ENCODE measurements around the gene RNF224. TPM values are rescaled to one million over a fixed set of nuclear protein-coding genes. Genes with fewer than 3 reads are reported as not detected.

Gene RNF224
- polyA plus RNA-seq, 1 donor (not counting 4 experiments of a cell fraction or from before 2014, with no cell fraction given): not detected

- peak within 1 kb of the TSS; percentile 64 to 81 (median 71) for H3K4me3 ChIP-seq (ENCODE audit: control insufficient read depth in 2 of 3, extremely low read depth in 1 of 3, insufficient read depth in 2 of 3, low read depth in 1 of 3, low read length in 3 of 3)
- dilution Hi-C loops (cut with MboI; ENCODE audit: extremely low pct_ligation_motif_present, low sequenced_read_pairs): no loop called here
- H3K9ac ChIP-seq (ENCODE audit: control insufficient read depth, extremely low read depth, insufficient read depth, low read length): peak within 1 kb of the TSS; percentile 80
- H3K79me2 ChIP-seq (ENCODE audit: control insufficient read depth, insufficient read depth, low read length): no peaks in the 10 kb centered on the region
- peak within 1 kb of the TSS; percentile 91 for H3K4me2 ChIP-seq (ENCODE audit: control insufficient read depth, extremely low read depth, insufficient read depth, low read depth, low read length)
- H3K27ac ChIP-seq (ENCODE audit: control insufficient read depth, insufficient read depth, low read length): peak within 1 kb of the TSS; percentile 75
- H3K4me1 ChIP-seq (ENCODE audit: control insufficient read depth, extremely low read depth, insufficient read depth, low read length): peaks cover 40% of the 10 kb centered on the region
- peak within 1 kb of the TSS; percentile 30 for H2AFZ ChIP-seq (ENCODE audit: control insufficient read depth, low read length)
- no peaks in the 10 kb centered on the region for H4K20me1 ChIP-seq (ENCODE audit: control insufficient read depth, extremely low read depth, insufficient read depth, low read length)
- FAIRE-seq (no peak), DNase-seq (ENCODE audit: low read depth, low spot score) (no peak)
- H3K27me3 ChIP-seq (ENCODE audit: control insufficient read depth, extremely low read depth, insufficient read depth, low read length): peaks cover 3% of the 10 kb centered on the region
- H3K36me3 ChIP-seq (ENCODE audit: control insufficient read depth in 2 of 2, extremely low read depth in 1 of 2, insufficient read depth in 2 of 2, low read length in 2 of 2): no peaks in the 10 kb centered on the region
- no peak for TF ChIP-seq EZH2 (IDR thresholded peaks at IDR 0.05; ENCODE audit: low read length)
- TF ChIP-seq, protein P1, sequence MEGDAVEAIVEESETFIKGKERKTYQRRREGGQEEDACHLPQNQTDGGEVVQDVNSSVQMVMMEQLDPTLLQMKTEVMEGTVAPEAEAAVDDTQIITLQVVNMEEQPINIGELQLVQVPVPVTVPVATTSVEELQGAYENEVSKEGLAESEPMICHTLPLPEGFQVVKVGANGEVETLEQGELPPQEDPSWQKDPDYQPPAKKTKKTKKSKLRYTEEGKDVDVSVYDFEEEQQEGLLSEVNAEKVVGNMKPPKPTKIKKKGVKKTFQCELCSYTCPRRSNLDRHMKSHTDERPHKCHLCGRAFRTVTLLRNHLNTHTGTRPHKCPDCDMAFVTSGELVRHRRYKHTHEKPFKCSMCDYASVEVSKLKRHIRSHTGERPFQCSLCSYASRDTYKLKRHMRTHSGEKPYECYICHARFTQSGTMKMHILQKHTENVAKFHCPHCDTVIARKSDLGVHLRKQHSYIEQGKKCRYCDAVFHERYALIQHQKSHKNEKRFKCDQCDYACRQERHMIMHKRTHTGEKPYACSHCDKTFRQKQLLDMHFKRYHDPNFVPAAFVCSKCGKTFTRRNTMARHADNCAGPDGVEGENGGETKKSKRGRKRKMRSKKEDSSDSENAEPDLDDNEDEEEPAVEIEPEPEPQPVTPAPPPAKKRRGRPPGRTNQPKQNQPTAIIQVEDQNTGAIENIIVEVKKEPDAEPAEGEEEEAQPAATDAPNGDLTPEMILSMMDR (optimal IDR thresholded peaks at IDR 0.05 in 1 of 3, IDR thresholded peaks at IDR 0.05 in 1 of 3, conservative IDR thresholded peaks at IDR 0.05 in 1 of 3; ENCODE audit: extremely low read depth in 1 of 3, insufficient read depth in 2 of 3, low read length in 3 of 3): no peak
- no peaks in the 10 kb centered on the region for H3K9me1 ChIP-seq (ENCODE audit: control insufficient read depth, extremely low read depth, insufficient read depth, low read length)
- no peaks in the 10 kb centered on the region for H3K9me3 ChIP-seq (ENCODE audit: control insufficient read depth, low read depth, low read length)
These were observed 2.2 kb upstream of the RNF224 start, which contains the start of gene CYSRT1 for GRCh38 chr9:137224830-137225694. Gene CYSRT1, plus strand, starts transcription at chr9:137225174. Its CDS starts 448 bp downstream, at chr9:137225622.

- peak overlapping the region; percentile 69 for H3K4me2 ChIP-seq (ENCODE audit: control insufficient read depth, extremely low read depth, insufficient read depth, low read depth, low read length)
- H3K4me3 ChIP-seq (ENCODE audit: control insufficient read depth in 2 of 3, extremely low read depth in 1 of 3, insufficient read depth in 2 of 3, low read depth in 1 of 3, low read length in 3 of 3): no peak overlapping the region
- H3K79me2 ChIP-seq (ENCODE audit: control insufficient read depth, insufficient read depth, low read length): no peaks in the 10 kb centered on the region
- no peaks in the 10 kb centered on the region for H4K20me1 ChIP-seq (ENCODE audit: control insufficient read depth, extremely low read depth, insufficient read depth, low read length)
- peaks cover 40% of the 10 kb centered on the region for H3K4me1 ChIP-seq (ENCODE audit: control insufficient read depth, extremely low read depth, insufficient read depth, low read length)
- H3K9ac ChIP-seq (ENCODE audit: control insufficient read depth, extremely low read depth, insufficient read depth, low read length): no peak overlapping the region
- no peaks in the 10 kb centered on the region for H3K9me3 ChIP-seq (ENCODE audit: control insufficient read depth, low read depth, low read length)
- H2AFZ ChIP-seq (ENCODE audit: control insufficient read depth, low read length): no peak overlapping the region
- DNase-seq (ENCODE audit: low read depth, low spot score) (no peak), FAIRE-seq (no peak)
- H3K27me3 ChIP-seq (ENCODE audit: control insufficient read depth, extremely low read depth, insufficient read depth, low read length): peaks cover 3% of the 10 kb centered on the region
- peak overlapping the region; percentile 25 for H3K27ac ChIP-seq (ENCODE audit: control insufficient read depth, insufficient read depth, low read length)
- dilution Hi-C loops (cut with MboI; ENCODE audit: extremely low pct_ligation_motif_present, low sequenced_read_pairs): no loop called here
- H3K36me3 ChIP-seq (ENCODE audit: control insufficient read depth in 2 of 2, extremely low read depth in 1 of 2, insufficient read depth in 2 of 2, low read length in 2 of 2): no peaks in the 10 kb centered on the region
- no peaks in the 10 kb centered on the region for H3K9me1 ChIP-seq (ENCODE audit: control insufficient read depth, extremely low read depth, insufficient read depth, low read length)
- TF ChIP-seq, protein P1 (optimal IDR thresholded peaks at IDR 0.05 in 1 of 3, IDR thresholded peaks at IDR 0.05 in 1 of 3, conservative IDR thresholded peaks at IDR 0.05 in 1 of 3; ENCODE audit: extremely low read depth in 1 of 3, insufficient read depth in 2 of 3, low read length in 3 of 3): no peak
- TF ChIP-seq EZH2 (IDR thresholded peaks at IDR 0.05; ENCODE audit: low read length): no peak
These were observed 1.5 kb upstream of the RNF224 start for GRCh38 chr9:137225699-137226331.
